ENCODE results near the gene RFPL2.
A peak's percentile ranks its signal among the peaks of the same experiment; 100 is the strongest.

The RFPL2 gene

DNA sequence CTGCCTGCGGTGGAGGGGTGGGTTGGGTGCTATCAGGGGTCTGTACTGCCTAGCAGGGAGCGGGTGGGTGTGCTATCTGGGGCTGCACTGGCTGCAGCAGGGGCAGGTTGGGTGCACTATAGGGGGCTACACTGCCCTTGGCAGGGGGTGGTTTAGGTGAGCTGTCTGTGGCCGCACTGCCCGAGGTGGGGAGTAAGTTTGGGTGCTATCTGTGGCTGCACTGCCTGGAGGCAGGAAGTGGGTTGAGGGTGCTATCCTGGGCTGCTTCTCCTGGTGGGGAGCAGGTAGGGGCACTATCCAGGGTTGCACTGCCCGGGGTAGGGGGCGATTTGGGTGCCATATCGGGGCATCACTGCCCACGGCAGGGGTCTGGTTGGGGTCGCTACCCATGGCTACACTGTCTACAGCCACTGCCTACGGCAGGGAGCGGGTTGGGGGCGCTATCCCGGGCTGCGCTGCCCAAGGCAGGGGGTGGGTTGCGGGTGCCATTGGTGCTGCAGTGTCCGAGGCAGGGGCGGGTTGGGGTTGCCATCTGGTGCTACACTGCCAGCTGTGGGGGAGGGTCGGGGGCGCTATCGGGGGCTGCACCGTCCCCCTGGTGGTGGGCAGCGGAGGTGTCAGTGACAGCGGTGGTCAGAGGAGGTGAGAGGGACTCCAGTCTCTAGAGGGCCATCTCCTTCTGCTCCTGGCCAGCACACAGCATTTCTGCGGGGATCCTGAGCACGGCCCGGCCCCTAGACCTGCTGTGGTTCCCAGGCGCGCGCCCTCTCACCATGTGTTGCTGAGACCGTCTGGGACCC lies 1.3 kb upstream of the RFPL2 start:
- no peak overlapping the region for H3K4me3 ChIP-seq (ENCODE audit: low read length)
- TF ChIP-seq, protein P1, sequence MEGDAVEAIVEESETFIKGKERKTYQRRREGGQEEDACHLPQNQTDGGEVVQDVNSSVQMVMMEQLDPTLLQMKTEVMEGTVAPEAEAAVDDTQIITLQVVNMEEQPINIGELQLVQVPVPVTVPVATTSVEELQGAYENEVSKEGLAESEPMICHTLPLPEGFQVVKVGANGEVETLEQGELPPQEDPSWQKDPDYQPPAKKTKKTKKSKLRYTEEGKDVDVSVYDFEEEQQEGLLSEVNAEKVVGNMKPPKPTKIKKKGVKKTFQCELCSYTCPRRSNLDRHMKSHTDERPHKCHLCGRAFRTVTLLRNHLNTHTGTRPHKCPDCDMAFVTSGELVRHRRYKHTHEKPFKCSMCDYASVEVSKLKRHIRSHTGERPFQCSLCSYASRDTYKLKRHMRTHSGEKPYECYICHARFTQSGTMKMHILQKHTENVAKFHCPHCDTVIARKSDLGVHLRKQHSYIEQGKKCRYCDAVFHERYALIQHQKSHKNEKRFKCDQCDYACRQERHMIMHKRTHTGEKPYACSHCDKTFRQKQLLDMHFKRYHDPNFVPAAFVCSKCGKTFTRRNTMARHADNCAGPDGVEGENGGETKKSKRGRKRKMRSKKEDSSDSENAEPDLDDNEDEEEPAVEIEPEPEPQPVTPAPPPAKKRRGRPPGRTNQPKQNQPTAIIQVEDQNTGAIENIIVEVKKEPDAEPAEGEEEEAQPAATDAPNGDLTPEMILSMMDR (conservative IDR thresholded peaks at IDR 0.05; ENCODE audit: low read length): no peak
- no peak for DNase-seq (ENCODE audit: low read depth)

DNA sequence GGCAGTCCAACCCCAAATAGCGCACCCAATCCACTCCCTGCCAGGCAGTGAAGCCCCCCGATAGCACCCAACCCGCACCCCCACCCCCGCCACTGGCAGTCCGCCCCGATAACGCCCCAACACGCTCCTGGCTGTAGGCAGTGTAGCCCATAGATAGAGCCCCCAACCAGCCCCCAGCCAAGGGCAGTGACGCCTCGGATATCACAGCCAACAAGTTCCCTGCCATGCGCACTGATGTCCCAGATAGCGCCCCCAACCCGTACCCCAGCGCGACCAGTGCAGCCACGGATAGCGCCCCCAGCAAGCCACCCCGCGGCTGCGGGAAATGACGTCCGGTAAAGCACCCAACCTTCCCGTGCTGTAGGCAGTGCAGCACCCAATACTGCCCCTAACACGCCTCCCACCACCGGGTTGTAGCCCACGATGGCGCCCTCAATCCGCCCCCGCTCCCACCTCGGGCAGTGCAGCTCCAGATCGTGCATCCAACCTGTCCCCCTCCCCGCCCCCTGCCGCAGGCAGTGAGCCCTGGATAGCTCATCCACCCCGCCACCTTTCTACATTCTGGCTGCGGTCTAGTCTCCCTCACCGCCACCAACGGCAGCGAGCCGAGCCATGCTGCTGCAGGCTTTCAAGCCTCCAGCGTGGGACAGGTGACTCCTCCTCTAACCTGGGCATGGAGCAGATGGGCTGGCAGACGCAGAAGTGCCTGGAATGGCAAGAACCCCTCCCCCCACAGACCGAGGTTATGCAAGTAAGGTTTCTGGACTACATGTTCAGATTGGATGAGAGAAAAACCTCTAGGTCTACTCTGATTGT lies 625 bp downstream of the RFPL2 start:
- TF ChIP-seq, protein P1 (conservative IDR thresholded peaks at IDR 0.05; ENCODE audit: low read length): no peak
- DNase-seq (ENCODE audit: low read depth): no peak
- no peak overlapping the region for H3K4me3 ChIP-seq (ENCODE audit: low read length)

DNA sequence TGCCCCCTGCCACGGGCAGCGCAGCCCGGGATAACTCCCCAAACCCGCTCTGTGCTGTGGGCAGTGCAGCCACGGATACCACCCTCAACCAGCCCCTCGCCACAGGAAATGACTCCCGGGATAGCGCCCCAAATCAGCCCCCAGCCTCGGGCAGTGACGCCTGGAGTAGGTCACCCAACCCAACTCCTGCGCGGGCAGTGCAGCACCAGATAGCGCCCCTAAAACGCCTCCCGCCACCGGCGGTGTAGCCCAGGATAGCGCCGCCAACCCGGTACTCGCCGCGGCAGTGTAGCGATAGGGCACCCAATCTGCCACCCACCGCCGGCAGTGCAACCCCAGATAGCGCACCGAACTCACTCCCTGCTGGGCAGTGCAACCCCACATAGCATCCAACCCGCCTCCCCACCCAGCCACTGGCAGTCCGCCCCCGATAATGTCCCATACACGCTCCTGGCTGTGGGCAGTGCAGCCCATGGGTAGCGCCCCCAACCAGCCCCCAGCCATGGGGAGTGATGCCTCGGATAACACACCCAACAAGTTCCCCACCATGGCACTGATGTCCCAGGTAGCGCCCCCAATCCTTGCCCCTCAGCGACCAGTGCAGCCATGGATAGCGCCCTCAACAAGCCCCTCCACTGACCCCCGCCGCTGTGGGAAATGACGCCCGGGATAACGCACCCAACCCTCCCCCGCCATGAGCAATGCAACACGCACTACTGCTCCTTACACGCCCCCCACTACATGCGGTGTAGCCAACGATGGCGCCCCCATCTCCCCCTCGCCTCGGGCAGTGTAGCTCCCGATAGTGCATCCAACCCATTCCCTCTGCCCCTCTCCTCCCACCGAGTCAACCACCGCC lies 1.5 kb downstream of the RFPL2 start:
- H3K4me3 ChIP-seq (ENCODE audit: low read length): no peak overlapping the region
- TF ChIP-seq, protein P1 (conservative IDR thresholded peaks at IDR 0.05; ENCODE audit: low read length): no peak
- no peak for DNase-seq (ENCODE audit: low read depth)

DNA sequence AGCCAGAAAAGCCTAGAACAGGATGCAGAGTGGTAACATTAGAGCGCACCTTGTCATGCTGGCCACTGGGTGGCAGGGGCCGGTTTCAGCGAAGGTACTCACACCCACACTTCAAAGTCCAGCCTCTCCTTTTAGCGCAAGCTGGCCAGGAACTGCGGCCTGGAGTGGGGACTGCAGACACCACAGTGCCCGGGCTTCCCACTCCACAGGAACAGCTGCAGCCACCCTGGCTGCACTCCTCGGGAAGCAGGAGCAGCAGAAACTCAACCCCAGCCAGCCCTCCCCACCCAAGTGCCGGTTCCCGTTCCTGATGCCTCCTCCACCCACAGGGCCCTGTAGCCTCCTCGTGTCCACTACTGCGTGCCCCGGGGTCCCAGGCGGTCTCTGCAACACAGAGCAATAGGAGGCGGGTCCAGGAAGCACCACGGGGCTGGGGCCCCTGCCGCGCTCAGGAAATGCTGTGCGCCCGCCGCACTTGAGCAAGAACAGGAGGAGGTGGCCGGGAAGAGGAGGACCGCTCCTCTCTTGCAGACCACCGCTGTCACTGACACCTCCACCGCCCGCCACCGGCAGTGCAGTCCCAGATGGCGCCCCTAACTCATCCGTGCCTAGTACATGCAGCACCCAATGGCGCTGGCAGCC lies 2.2 kb downstream of the RFPL2 start:
- TF ChIP-seq, protein P1 (conservative IDR thresholded peaks at IDR 0.05; ENCODE audit: low read length): peak; percentile 53
- peak; percentile 23 for DNase-seq (ENCODE audit: low read depth)
- no peak overlapping the region for H3K4me3 ChIP-seq (ENCODE audit: low read length)

GRCh38 chr22:32202161-32202538 lies 2.7 kb downstream of the RFPL2 start:
- no peak for DNase-seq (ENCODE audit: low read depth)
- TF ChIP-seq, protein P1 (conservative IDR thresholded peaks at IDR 0.05; ENCODE audit: low read length): no peak
- no peak overlapping the region for H3K4me3 ChIP-seq (ENCODE audit: low read length)

GRCh38 chr22:32200752-32201151 lies 4.1 kb downstream of the RFPL2 start:
- TF ChIP-seq, protein P1 (conservative IDR thresholded peaks at IDR 0.05; ENCODE audit: low read length): no peak
- DNase-seq (ENCODE audit: low read depth): no peak
- H3K4me3 ChIP-seq (ENCODE audit: low read length): no peak overlapping the region
